NOMO-1 (cell line): ENCODE results near the gene SRGAP2C.
"Not testable (repeated sequence)": the region's sequence is repeated elsewhere in the genome, so short reads cannot be mapped to it uniquely, and the experiment has no call there.

Source experiments
- DNase-seq, 2 experiments: peaks; one replicate each; lab custom pipeline; 2025; ENCODE audit not compliant: unreplicated experiment in 2 of 2; lab: John Stamatoyannopoulos, UW

SRGAP2C gene

DNA sequence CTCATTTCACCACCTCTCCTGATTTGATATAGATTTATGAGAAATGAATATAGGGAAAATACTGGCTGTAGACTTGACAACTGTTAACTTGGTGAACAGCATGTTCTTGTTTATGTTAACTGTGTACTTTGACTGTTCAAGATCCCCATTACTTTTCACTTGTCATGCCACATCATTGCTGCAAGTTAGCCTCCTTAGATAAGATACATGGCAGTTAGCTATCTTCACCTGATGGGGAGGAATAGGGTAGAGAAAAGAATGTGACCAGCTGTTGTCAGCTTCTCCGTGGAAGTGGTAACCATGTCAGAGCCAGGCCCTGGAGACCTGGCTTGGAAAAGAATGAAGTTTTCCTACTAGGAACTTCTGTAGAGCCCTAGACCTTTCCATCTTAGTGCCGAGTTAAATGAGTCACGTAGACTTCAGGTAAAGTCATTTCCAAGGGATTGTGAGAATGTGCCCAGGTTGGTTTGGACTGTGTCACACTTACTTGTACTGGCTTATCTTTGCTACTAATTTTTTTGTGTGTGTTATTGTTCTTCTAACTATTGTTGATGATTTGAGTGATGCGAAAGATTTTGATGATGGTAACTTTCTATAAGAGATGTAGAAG is 41.6 kb downstream of the SRGAP2C start:
- not testable (repeated sequence) for DNase-seq

DNA sequence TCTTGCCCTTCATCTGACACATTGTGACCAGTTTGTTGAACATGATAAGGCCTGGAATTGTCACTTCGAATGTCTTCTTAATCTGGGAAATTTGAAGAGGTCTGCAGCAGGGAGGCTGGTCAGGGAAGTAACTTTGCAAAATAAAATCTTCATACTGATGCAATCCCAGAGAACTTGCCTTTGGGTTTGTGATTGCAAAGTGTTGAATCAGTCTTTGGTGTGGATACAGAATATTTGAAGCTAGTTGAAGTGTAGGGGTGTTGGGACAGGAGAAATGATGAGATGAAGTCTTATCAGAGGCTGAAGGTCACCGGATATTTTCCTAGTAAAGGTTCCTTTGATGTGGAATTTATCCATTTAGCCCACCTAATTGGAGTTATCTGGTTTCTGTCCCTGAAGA is 42.1 kb downstream of the SRGAP2C start:
- not testable (repeated sequence) for DNase-seq

- DNase-seq = not testable (repeated sequence)
These were observed 43.0 kb downstream of the SRGAP2C start for GRCh38 chr1:121227544-121228330.

DNA sequence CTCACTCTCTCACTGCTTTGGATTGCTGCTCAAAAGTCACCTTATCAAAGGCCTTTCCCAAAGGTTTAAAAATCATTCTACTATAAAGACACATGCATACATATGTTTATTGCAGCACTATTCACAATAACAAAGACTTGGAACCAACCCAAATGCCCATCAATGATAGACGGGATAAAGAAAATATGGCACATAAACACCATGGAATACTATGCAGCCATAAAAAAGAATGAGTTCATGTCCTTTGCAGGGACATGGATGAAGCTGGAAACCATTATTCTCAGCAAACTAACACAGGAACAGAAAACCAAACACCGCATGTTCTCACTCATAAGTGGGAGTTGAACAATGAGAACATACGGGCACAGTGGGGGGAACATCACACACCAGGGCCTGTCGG is 45.9 kb downstream of the SRGAP2C start:
- DNase-seq = not testable (repeated sequence)

DNA sequence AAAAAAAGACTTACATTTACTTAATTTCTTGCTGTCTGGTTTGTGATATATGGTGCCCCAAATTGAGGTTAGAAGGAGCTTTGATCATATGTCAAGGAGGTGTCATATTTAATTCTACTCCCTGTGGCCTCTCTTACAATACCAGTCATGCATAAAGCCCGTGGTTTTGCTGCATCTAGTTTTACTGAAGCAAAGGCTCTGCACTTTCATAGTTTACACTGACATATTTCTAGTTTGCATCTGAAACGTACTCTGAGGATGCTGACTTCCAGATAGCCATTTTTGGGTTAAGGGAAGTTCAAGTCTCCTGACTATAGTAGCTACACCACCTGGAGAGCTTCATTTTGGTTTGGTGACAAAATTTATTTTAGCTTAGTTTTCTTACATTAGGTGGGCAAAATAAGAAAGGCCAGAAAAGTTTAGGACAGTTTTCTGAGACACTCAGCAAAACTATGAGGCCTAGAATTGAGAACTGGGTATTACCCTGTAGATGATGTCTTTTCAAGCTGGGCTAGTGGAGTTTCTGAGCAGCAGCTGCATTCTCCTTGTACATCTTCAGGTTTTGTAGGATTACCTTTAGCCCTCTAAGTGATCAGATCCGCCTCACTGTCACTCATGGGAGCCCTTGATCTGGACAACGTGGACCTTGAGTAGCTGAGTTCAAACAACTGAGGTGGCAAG is 47.8 kb downstream of the SRGAP2C start:
- not testable (repeated sequence) for DNase-seq

DNA sequence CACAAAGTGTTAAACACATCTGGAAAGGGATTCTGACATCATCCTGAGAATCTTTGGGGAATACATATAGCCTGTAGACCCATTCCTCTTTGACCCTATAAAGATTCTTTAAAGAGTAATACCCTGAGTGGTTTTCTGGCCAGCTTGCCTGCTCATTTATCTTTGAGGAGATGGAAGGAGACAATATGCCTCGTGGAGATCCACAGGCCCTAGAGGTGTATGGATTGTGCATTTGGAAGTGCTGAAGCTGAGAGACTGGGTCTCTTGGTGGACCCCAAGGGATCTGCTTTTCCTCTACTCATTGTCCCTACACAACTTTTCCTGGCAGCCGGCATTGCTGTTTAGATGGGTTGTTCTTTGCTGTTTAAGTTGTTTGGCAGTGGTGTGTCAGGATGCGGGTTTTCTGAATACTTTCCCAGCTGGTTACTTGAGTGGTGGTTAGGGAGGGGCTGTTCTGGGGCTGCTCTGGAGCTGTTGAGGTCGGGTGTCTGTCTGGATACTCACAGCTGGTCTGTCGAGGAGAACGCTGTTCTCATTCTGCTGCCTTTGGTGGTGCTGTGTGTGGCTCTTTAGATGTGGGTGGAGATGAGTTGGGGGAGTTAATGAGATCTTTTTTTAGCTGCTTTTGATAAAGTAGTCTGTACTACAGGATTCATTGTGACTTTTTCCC is 49.5 kb downstream of the SRGAP2C start:
- not testable (repeated sequence) for DNase-seq

DNA sequence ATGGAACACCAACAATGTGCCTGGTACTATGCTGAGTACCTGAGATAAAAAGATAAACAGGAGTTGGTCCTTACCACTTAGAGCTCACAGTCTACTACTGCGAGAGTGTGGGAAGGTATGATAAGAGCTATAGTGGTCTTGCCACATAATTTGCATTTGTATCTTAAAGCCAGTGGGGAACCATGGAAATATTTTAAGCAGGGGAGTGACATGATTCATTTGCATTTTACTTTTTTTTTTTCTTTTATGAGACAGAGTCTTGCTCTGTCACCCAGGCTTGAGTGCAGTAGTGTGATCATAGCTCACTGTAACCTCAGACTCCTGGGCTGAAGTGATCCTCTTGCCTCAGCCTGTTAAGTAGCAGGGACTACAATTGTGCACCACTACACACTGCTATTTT is 53.6 kb downstream of the SRGAP2C start:
- DNase-seq = not testable (repeated sequence)

GRCh38 chr1:121243913-121244312 is 59.1 kb downstream of the SRGAP2C start:
- not testable (repeated sequence) for DNase-seq

DNA sequence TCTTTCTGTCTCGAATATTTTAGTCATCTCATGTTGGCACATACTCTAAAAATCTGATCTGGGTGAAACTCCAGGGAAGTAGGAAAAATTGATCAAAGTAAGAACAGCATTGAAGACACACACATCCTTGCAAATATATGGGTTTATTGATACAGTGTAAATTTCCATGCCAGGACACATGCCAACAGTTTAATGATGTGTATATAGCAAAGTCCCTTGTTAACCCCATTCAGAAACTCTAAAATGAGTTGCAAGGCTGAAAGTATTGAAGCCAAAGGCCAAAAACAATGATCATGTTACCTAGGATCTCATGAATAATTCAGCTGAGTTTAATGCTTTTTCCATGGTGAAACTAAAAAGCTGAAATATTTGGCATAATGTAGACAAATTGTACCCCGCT is 61.6 kb downstream of the SRGAP2C start:
- DNase-seq = not testable (repeated sequence)

DNA sequence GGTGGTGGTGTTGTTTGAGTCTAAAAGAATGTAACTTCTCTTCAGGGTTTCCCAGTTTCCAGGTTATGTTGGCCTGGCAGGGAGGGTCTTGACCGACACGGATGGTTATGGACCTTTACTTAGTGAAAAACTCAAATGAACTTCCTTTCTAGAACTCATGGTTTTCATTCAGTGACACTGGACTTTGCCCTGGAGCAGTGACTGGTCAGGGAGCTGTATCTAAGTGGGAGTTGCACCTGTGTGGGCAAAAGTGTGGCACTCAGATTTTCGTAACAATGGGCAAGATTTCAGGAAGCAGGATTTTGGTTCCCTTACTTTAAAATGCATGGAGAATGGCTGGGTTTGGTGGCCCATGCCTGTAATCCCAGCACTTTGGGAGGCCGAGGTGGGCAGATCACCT is 67.9 kb downstream of the SRGAP2C start:
- DNase-seq = not testable (repeated sequence)

- not testable (repeated sequence) for DNase-seq
These were observed 69.8 kb downstream of the SRGAP2C start for GRCh38 chr1:121254618-121255017.

GRCh38 chr1:121257632-121258031 is 72.9 kb downstream of the SRGAP2C start:
- not testable (repeated sequence) for DNase-seq

GRCh38 chr1:121258134-121258533 is 73.4 kb downstream of the SRGAP2C start:
- not testable (repeated sequence) for DNase-seq

- DNase-seq = not testable (repeated sequence)
These were observed 75.4 kb downstream of the SRGAP2C start for GRCh38 chr1:121260205-121260604.

GRCh38 chr1:121262163-121262562 is 77.4 kb downstream of the SRGAP2C start:
- not testable (repeated sequence) for DNase-seq

GRCh38 chr1:121263789-121264244 is 79.0 kb downstream of the SRGAP2C start:
- peak in 1 of 2 experiments; percentile 28 for DNase-seq

- DNase-seq = not testable (repeated sequence)
These were observed 82.3 kb downstream of the SRGAP2C start for GRCh38 chr1:121267072-121267471.

DNA sequence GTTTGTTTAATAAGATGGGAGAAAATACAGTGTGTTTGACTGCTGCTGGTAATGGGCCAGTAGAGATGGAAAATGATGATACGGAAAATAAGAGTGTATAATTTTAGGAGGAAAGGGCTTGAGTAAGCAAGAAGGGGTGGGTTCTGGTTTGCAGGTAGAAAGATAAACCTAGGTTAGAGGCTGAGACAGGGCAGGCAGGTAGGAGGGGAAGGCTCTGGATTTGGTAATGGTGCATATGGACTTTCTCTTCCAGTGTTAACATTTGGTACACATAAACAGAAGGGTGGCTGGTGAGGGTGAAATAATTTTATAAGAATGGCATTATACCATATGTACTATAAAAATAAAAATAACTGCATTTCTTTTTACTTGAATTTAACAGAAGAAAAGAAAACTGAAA is 84.5 kb downstream of the SRGAP2C start:
- DNase-seq = not testable (repeated sequence)

- not testable (repeated sequence) for DNase-seq
These were observed 85.2 kb downstream of the SRGAP2C start for GRCh38 chr1:121269973-121270372.

DNA sequence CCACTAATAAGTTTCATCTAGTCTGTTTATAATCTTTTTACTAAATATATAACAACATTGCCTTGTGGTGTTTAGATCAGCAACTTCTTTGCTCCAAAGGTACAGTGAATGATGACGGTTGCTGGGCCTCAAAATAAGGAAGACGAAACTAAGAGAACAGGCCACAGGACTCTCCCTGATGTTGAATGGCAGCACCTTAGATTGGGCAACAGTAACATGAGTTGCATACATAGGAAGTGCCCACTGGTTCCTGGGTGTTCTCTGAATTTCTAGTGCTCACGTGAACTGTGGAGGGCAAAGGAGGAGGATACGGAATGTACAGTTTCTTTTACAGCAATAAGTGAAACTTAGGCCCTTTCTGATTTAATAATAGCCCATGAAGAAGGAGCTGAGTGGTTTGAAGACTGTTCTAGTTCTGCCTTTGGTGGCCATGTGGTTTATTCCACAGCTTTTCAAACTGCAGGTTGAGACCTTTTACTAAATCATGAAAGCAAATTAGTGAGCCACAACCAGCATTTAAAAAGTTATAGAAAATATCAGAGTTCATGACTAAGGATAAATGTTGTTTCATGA is 86.5 kb downstream of the SRGAP2C start:
- DNase-seq = peak in 1 of 2 experiments; percentile 29
